Measurements from ENCODE around the gene RAB3C.

GRCh38 chr5:58542709-58543108 is 40.2 kb upstream of the RAB3C start:
- TF ChIP-seq CTCF (IDR thresholded peaks at IDR 0.05) (no peak), POLR2A (IDR thresholded peaks at IDR 0.05) (no peak)

All from body of pancreas (tissue), 4 donors.